HG03066 (cell line): ENCODE measurements around the gene MLH3.

Experiments
- ATAC-seq: cut with Tn5 transposase; IDR thresholded peaks from one replicate; pipeline ENCODE4 v1.9.1; 2021; ENCODE audit warnings: low read depth; ENCODE audit not compliant: unreplicated experiment

Gene MLH3

GRCh38 chr14:74974364-74975058 lies 76.8 kb downstream of the MLH3 start:
- no peak for ATAC-seq

GRCh38 chr14:74973905-74974363 lies 77.3 kb downstream of the MLH3 start:
- no peak for ATAC-seq

- no peak for ATAC-seq
Measured at GRCh38 chr14:74973003-74973653, 78.1 kb downstream of the MLH3 start.

- no peak for ATAC-seq
Measured at GRCh38 chr14:74968811-74969210, 82.5 kb downstream of the MLH3 start.

- ATAC-seq, result no peak
Measured at GRCh38 chr14:74965486-74966153, 85.6 kb downstream of the MLH3 start.

- no peak for ATAC-seq
Measured at GRCh38 chr14:74964787-74965485, 86.3 kb downstream of the MLH3 start.
